AG08395 (cell line): ENCODE results near the gene IL17RD.

Source experiments
- DNase-seq: peaks from one replicate; pipeline ENCODE4 v3.0.0; 2012; ENCODE audit warnings: mixed read lengths, low spot score

Gene IL17RD

DNA sequence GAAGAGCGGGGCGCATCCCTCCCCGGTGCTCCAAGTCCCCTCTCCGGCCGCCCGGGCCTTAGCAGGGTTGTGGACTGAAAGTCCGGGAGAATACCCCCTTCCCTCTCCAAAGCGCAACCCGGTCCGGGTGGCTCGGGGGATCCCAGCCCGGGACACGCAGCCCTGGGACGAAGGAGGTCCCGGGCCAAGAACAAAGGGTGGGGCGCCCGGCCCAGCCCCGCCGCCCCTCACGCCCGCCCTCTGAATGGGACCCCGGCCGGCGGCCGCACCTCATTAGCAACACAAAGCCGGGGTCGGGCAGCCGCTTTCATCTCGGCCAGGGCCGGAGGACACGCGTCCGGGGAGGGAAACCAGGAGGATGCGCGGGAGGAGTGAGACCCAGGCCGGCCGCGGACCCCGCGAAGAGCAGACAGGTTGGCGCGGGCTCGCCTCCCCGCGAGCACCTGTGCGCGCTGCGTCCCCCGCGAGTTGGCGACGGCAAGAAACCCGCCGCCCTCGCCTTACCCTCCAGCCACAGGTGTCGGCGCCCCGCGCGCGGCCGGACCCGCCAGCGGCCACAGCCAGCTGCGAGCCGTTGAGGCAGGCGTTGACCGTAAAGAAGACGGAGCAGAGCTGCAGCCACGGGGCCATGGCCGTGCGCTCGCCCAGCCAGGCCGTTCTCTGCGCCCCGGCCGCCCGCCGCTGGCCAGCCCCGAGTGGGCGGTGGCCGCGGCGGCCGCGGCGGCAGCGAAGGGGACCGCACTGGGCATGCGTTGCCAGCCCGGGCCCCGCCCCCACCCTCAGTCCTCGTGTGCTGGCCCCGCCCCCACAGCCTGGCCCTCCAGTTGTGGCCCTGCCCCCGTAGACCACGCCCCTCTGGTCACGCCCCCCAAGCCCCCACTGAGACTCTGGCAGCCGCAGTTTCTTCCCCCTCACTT is at the start of gene IL17RD:
Gene IL17RD, minus strand, starts transcription at position 697 of the 917 bp plus-strand sequence. Its CDS starts 67 bp downstream, at position 630.
- DNase-seq: peak; percentile 92

DNA sequence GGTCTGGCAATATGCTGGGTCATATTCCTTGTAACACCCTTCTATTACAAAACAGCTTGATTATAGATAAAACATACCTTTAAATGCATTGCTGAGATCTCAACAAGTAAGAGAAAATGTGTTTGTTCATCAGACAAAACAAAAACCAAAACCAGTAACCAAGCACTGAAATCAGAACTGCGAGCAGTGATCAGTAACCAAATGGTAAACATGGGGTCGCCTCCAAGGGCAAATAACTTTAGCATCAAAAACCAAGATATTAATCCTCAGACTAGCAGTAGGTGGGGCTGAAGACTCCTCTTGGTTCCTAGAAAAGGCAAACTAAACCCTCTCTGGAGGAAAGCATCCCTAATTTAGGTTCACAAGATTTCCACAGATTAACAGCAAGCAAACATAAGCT is 41.3 kb upstream of the IL17RD start:
- no peak for DNase-seq

DNA sequence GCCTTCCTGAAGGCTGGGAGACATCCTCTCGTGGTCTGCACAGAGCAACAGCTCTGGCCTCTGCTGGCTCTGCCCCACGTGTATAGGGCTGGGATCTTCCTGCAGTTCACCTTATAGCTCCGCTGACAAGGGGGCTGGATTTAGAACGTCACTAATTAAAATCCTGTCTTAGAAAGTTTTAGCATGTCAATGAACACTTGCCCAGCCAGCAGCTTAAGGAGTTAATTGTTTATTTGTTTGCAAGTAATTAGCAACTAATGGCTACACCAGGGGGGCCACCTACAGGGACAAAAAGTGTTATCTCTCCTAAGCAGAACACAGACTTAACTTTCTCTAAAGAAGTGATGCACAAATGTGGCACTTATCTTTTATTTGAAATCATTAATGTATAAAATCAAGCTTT is 34.7 kb upstream of the IL17RD start, which contains the start of gene HESX1:
Gene HESX1, minus strand, starts transcription at position 84 of the 403 bp plus-strand sequence. Its CDS starts 60 bp downstream, at position 24.
- DNase-seq: no peak

DNA sequence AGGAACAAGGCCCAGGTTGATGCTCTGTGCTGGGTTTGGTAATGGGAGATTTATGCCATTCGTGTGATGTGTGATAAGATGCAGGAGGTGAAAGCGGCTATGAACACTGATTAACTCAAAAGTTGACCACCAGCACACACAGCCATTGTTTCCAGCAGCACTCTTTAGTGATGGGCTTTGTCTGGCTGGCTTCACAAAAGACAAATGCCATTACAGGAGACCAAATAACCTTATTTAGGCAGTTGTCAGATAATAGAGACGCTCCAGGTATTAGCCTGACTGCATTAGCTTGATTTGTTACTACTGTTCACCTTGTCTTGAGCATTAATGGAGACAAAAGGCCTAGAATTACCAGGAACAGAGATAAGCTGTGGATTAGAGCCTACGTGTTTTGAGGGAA is 29.5 kb upstream of the IL17RD start:
- DNase-seq: no peak

DNA sequence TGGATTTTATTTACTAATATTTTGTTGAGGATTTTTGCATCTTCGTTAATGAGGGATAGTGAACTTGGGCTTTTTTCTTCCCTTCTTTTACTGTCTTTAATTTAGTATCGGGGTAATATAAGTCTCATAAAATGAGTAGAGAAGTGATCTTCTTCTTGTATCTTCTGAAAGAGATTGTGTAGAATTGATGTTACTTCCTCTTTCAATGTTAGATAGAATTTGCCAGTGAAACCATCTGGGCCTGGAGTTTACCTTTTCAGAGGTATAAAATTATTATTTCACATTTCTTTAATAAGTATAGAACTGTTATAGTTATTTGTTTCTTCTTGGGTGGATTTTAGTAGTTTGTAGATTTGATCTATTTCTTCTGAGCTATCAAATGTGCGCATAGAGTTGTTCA is 26.9 kb upstream of the IL17RD start:
- no peak for DNase-seq

DNA sequence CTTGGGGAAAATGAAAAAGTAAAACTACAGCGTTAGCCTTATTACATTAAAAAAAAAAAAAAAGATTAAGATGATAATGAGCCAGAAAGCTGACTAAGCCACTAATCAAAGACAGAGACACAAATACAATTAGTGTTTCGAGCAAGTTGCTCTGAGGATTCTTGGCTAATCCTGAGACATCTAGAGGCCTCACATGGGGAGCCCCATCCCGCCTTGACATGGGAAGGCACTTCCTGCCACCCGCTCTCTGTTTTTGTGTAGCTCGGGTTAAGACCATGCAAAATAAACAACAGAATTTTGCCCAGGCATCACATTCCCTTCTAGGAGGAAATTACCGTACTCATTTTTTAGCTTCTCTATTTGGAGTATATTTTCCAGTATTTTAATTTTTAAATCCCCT is 19.4 kb upstream of the IL17RD start:
- DNase-seq: peak; percentile 36

DNA sequence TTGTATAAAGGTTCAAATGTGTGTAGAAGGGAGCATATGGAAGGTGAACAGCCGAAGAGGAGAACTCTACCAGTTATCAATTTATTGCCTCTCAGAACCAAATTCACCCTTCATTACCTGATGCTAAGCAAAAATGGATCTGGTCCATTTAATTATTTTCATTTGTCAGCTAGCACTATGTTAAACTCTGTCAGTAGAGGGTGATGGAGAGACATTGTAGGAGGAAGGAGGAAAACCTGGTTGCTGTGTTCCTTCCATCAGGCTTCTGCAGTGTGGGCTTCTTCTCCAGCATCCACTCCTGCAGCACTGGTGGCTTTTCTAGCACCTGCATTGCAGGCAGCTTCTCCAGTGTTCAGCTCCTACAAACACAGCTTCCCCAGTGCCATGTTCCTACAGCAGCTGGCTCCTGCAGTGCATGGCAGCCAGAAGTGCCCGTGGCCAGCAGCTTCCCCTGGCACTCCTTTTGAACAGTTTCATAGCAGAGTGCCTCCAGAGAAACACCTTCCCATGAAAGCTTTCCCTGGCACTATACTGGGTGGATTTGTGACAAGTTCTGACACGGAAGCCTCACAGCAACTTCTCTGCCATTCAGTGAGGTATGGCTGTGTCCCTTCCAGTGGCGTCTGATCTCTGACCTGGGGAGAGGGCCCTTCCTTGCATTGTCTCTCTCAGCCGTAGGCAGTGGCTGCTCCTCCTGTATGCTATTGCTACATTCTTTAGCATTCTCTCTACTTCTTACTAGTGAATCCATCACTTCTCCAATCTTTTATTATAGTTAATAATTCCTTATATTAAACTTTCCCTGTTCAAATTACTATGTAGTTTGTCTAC is 14.6 kb upstream of the IL17RD start:
- DNase-seq: no peak

DNA sequence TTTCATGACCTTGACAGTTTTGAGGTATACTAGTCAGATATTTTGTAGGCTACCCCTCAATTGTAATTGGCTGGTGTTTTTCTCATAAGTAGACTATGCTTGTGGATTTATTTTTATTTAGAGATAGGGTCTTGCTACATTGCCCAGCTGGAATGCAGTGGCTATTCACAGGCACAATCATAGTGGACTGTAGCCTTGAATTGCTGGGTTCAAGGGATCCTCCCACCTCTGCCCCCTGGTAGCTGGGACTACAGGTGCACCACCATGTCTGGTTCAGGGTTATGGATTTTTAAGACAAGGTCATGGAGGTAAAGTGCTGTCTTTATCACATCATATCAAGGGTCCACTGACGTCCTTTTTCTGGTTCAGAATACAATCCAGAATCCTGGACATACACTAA is 10.9 kb upstream of the IL17RD start:
- no peak for DNase-seq

DNA sequence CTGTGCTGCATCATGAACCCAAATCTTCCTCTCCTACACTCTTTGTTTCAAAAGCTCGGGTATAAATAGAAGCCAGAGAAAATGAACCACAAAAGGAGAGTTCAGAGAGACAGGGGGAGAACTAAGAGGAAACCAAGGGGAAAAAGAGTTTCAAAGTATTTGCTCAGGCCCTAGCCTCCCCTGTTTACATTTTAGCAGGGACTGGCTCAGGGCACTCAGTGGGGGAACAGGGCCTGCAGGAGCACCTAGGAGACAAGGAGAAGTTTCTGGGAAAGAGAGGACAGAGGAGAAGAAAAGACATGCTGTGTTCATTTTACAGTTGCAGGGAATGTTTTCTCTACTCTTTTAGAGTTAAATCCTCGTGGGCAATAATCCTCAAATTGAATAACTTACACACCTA is 8.5 kb upstream of the IL17RD start:
- no peak for DNase-seq

DNA sequence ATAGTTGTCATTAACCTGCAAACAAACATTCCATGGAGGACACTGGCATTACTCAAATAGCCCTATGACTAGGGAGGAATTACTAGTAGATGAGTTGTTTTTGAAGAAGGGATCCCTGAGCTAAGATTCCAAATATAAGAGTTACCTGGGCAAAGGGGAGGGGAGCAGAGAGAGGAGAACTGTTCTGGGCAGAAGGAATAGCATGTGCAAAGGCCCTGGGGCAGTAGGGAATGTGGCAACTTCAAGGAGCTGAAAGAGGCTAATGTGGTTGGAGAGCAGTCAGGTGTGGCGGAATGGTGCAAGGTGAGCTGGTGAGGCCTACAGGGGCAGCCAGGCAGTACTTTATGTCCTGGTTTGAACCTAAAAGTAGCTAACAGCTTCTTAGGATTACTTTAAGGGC is 5.8 kb upstream of the IL17RD start:
- no peak for DNase-seq

DNA sequence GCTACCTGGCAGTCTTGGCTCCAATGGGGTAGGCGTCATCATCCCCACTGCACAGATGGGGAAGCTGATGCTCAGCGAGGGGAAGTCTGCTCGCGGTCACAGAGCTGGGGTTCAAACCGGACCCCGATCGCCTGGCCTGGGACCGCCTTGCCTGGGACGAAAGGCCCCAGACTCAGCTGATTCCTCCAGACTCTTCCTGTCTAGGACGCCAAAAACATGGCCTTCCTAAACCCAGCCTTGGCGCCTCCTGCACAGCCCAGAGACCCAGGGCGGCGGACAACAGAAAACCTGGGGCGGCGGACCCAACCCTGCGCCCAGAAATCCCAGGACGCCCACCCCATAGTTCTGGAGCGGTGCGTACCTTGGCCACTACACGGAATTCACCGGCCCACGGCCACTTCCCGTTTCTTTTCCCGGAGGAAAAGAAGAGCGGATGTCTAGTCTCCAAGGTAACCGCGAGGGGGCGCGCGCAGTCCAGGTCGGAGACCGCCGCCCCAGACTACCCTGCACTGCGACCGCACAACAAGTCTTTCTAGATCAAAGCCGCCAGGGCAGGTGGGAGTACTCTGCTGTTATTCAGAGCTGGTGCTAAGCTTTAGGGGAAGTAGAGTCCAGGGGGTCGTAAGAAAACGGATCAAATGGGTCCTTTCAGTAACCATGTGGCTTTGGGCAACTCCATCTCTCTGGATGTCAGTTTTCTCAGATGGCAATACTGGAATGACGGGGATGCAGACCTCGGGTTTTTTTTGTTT is 4.9 kb upstream of the IL17RD start:
- DNase-seq: peak; percentile 64

DNA sequence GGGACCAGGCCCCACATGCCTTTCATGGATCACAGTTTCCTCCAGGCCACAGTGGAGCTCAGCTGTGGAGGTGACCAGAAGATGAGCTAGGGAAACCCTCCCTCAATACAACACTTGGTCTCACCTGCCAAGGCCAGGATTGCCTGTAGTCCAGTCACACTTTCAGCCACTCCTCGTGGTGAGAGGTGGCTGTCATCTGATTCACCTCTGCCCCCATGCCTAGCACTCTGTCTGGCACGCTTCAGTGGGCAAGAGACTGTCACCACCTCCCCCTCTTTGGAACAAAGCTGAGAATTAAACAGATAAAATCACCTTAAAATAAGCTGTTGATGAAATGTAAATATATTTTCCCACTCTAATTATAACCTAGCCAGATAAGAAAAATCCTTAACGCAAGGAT is 4.0 kb upstream of the IL17RD start:
- no peak for DNase-seq

DNA sequence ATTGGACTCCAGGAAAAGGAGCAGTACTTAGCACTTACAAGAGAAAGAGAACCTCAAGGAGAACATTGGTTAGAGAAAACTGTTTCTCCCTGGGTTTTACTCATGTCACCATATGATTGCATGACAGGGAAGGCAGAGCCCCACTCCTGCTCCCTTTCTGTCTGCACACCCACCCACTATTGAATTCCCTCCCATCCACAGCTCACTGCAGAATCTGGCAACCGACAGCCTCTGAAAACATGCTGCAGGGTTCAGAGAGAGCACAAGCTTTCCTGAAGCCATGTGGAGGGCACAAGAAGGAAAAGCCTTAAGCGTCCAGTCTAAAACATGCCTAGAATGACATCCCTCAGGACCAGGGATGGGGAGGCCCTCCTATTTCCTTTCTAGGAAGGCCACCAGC is 3.0 kb upstream of the IL17RD start:
- no peak for DNase-seq

DNA sequence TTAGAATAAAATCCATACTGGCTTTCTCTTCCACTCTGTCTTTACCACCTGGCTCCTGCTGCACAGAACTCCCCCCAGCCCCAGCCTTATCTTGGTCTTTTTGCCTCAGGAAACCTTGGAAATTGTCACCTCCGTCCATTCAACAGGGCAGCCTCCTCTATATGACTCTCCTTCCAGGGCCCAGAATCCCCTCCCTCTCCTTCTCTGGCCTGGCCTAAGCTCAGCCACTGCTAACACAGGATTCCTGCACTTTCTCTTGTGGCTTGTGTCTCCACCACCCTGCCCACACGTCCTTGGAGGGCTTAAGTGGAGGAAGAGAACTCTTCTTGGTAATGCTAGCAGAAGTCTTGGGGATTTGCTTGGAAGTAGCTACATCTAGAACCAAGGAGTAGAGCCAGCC is 1.5 kb upstream of the IL17RD start:
- no peak for DNase-seq

DNA sequence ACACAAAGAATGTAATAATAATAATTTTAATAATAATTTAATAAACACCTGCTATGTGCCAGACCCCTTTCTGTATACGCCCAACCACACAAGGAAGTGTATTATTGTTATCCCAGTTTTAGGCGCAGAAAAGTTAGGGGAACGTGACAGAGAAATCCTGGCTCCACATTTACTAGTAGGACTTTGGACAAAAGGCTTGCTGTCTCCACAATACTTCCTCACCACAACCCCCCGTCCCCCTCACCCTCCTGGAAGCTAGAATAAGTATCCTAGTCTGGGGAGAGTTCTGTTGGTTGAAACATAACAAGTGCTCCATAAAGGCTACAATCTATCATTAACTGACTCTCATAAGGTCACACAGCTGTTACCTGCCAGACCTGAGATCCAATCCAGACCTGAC is 488 bp upstream of the IL17RD start:
- DNase-seq: no peak

DNA sequence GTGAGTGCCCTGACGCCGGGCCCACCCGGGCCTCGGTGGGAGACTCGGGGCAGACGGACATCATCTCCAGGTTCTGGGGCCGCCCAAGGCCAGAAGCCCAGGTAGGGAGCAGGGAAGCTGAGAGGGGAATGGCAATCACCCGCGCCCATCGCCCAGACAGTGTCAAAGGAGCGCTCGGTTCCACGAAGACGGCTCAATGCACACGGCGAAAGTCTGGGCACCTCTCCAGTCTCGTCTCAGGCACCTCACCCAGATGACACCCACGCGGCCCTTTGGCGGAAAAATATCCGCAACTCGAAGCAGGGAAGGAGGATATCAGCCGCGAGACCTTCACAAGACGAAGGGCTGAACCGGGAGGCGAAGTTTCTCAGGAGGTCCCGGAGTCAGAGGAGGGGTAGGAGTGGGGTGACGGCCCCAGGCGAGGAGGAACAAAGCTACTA is 916 bp downstream of the IL17RD start:
- no peak for DNase-seq

DNA sequence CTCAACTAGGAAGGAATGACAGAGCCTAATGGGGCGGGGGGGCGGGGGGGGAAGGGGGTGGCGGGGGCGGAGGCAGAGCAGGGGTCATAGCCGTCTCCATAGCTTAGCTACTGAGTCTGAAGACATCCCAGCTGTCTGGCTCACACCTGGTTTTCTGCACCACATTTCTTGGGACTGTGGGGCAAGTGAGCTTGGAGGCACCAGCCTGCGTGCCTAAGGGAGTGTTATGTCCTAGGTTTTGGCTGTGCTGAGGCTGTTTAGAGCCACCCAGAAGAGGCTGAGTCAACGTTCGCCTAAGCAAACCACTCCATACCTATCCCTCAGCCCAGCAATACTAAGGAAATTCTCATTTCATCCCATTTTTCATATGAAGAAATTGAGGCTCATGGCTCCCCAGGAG is 1.4 kb downstream of the IL17RD start:
- no peak for DNase-seq

DNA sequence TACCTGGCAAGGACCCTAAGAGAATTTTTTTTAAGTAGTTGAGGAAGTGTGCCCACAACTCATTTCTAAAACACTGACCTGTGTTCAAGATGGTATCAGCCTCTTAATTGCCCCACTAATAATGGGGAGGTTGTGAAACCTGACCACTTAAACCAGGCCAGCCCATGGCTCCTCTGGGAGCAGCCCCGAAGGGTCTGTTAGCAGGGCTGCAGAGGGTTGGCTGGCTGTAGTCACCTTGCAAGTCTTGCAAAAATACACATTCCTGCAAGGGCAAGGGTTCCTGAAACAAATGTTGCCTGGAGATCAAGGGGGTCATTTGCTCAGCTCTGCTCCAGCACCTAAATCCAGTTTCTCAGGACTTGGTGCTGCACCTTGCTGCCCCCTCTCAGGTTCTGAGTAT is 3.2 kb downstream of the IL17RD start:
- DNase-seq: no peak

DNA sequence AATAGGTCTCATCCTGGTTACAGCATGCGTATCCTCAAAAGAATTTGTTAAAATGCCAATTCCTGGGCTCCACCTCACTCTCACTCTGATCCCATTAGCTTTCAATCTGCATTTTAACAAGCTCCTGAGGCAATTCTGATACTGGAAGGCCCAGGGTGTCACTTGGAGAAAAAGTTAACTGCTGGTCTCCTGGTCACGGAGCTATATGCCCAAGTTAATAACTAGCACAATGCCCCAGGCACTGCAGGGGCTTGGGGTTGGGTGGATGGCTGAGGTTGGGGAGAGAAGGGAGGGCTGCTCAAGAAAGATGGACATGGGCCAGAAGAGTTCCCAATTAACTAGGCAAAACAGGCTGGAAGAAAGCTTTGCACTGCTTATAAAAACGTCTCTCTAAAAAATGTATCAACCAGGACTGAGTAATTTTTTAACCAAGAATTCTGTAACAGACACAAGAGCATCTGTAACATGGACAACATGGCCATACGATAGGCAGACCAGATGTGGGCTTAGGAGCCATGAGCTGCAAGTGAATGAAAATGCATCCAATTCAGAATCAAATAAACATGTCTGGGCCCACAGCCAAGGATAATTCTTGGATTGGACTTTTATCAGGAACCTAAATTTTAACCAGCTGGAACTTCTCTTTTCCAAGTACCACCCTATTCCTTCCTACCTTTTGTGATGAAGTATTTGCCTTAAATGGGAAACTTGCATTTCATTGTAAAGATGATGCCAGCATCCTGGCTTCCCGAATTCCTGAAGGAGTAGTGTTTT is 4.2 kb downstream of the IL17RD start:
- no peak for DNase-seq

DNA sequence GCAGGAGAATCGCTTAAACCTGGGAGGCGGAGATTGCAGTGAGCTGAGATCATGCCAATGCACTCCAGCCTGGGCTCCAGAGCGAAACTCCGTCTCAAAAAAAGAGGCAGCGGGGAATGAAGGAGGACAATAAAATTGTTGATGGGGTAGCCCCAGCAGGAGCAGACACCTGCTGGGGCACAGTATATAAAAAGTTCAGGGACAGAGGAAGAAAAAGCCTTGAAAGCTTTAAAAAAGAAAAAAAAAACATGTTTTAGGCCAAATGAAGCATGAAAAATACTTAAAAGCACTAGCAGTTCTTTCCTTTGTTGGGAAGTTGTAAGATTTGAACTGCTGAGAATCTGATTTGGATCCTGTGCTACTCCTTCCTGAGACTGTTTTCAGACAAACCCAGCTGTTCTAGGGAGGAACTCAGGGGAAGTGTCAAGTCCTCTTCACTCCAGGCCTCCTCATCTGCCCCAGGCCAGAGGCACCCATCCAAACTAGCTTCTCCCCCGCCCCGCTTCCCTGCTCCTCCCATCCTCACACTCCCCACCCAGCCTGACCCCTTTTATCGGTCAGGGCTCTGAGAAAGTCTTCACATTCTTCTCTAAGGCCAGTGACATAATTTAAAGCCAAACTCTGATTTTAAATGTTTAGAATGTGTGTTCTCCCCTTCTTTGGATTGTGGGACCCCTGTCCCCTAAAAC is 4.9 kb downstream of the IL17RD start:
- DNase-seq: no peak
